Fibroblast of lung (primary cell): ENCODE measurements around the gene TMC5.

ENCODE experiments used
- EZH2 ChIP-seq: IDR thresholded peaks from 2 replicates; pipeline ENCODE4 v1.5.1; 2012; ENCODE audit warnings: low read length, control low read depth, mild to moderate bottlenecking; ENCODE audit errors: missing control alignments
- TF ChIP-seq, protein P1 (sequence below), 2 donors: IDR thresholded peaks in 1 of 2; conservative IDR thresholded peaks in 1 of 2; 1 replicate in 1 of 2; 2 replicates in 1 of 2; pipeline ENCODE4 v1.5.1; 2011 to 2012; ENCODE audit warnings: low read length in 2 of 2, control low read depth in 1 of 2, inconsistent platforms in 1 of 2, low read depth in 1 of 2, mild to moderate bottlenecking in 1 of 2

DNA sequence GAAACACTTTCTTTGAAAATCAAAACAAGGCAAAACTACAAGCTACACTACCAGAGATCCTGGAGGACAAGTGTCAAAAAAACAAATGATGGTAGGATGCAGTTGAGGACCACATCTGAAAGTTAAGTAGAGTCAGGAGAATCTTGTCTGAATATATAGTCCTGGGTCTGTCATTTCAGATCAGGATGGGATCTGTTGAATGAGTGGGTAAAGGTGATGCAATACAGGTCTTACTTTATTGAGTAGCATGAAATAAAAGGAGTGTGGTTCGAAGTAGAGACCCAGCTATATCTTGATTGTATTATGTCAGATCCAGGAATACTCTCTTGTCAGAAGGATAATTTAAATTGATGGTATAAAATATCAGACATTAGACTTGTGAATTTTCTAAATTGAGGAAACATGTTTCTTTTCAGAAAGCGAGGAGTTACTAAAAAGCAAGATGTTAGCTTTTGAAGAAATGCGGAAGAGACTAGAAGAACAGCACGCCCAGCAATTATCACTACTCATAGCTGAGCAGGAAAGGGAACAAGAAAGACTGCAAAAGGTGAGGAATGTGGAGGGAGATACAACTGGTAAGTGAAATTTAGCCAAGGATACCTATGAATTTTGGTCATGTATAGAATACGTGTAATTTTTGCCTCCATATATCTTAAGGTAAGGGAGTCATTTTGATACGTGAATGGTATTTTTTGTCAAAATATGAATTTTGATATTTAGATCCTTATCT, 122.7 kb downstream of the TMC5 start:
- TF ChIP-seq, protein P1, sequence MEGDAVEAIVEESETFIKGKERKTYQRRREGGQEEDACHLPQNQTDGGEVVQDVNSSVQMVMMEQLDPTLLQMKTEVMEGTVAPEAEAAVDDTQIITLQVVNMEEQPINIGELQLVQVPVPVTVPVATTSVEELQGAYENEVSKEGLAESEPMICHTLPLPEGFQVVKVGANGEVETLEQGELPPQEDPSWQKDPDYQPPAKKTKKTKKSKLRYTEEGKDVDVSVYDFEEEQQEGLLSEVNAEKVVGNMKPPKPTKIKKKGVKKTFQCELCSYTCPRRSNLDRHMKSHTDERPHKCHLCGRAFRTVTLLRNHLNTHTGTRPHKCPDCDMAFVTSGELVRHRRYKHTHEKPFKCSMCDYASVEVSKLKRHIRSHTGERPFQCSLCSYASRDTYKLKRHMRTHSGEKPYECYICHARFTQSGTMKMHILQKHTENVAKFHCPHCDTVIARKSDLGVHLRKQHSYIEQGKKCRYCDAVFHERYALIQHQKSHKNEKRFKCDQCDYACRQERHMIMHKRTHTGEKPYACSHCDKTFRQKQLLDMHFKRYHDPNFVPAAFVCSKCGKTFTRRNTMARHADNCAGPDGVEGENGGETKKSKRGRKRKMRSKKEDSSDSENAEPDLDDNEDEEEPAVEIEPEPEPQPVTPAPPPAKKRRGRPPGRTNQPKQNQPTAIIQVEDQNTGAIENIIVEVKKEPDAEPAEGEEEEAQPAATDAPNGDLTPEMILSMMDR (conservative IDR thresholded peaks at IDR 0.05 in 1 of 2, IDR thresholded peaks at IDR 0.05 in 1 of 2; ENCODE audit: low read depth in 1 of 2, low read length in 2 of 2) = no peak
- TF ChIP-seq EZH2 = no peak
